ENCODE data around the gene TM4SF1. TPM values are rescaled to one million over a fixed set of nuclear protein-coding genes. Genes with fewer than 3 reads are reported as not detected.

TM4SF1 gene
- polyA plus RNA-seq, 1 donor (not counting 4 experiments of a cell fraction or from before 2014, with no cell fraction given) = 375 TPM

GRCh38 chr3:149417727-149418126, 40.3 kb upstream of the TM4SF1 start:
- Histone ChIP-seq H3K79me2 (ENCODE audit: control insufficient read depth, insufficient read depth, low read length) (no peaks in the 10 kb centered on the region), H3K27ac (ENCODE audit: control insufficient read depth, insufficient read depth, low read length) (no peak overlapping the region), H2AFZ (ENCODE audit: control insufficient read depth, low read length) (no peak overlapping the region), H3K4me1 (ENCODE audit: control insufficient read depth, extremely low read depth, insufficient read depth, low read length) (no peaks in the 10 kb centered on the region), H4K20me1 (ENCODE audit: control insufficient read depth, extremely low read depth, insufficient read depth, low read length) (no peaks in the 10 kb centered on the region), H3K4me3 (ENCODE audit: control insufficient read depth in 2 of 3, extremely low read depth in 1 of 3, insufficient read depth in 2 of 3, low read depth in 1 of 3, low read length in 3 of 3) (no peak overlapping the region), H3K27me3 (ENCODE audit: control insufficient read depth, extremely low read depth, insufficient read depth, low read length) (no peaks in the 10 kb centered on the region), H3K9ac (ENCODE audit: control insufficient read depth, extremely low read depth, insufficient read depth, low read length) (no peak overlapping the region), H3K9me3 (ENCODE audit: control insufficient read depth, low read depth, low read length) (no peaks in the 10 kb centered on the region), H3K36me3 (ENCODE audit: control insufficient read depth in 2 of 2, extremely low read depth in 1 of 2, insufficient read depth in 2 of 2, low read length in 2 of 2) (no peaks in the 10 kb centered on the region), H3K4me2 (ENCODE audit: control insufficient read depth, extremely low read depth, insufficient read depth, low read depth, low read length) (no peak overlapping the region), H3K9me1 (ENCODE audit: control insufficient read depth, extremely low read depth, insufficient read depth, low read length) (no peaks in the 10 kb centered on the region)
- TF ChIP-seq, protein P1, sequence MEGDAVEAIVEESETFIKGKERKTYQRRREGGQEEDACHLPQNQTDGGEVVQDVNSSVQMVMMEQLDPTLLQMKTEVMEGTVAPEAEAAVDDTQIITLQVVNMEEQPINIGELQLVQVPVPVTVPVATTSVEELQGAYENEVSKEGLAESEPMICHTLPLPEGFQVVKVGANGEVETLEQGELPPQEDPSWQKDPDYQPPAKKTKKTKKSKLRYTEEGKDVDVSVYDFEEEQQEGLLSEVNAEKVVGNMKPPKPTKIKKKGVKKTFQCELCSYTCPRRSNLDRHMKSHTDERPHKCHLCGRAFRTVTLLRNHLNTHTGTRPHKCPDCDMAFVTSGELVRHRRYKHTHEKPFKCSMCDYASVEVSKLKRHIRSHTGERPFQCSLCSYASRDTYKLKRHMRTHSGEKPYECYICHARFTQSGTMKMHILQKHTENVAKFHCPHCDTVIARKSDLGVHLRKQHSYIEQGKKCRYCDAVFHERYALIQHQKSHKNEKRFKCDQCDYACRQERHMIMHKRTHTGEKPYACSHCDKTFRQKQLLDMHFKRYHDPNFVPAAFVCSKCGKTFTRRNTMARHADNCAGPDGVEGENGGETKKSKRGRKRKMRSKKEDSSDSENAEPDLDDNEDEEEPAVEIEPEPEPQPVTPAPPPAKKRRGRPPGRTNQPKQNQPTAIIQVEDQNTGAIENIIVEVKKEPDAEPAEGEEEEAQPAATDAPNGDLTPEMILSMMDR (optimal IDR thresholded peaks at IDR 0.05 in 1 of 3, IDR thresholded peaks at IDR 0.05 in 1 of 3, conservative IDR thresholded peaks at IDR 0.05 in 1 of 3; ENCODE audit: extremely low read depth in 1 of 3, insufficient read depth in 2 of 3, low read length in 3 of 3) = no peak
- TF ChIP-seq EZH2 (IDR thresholded peaks at IDR 0.05; ENCODE audit: low read length) = no peak
- no peak for DNase-seq (ENCODE audit: low read depth, low spot score)
- dilution Hi-C loops (cut with MboI; ENCODE audit: extremely low pct_ligation_motif_present, low sequenced_read_pairs) = no loop called here
- no peak for FAIRE-seq

GRCh38 chr3:149417174-149417573, 39.7 kb upstream of the TM4SF1 start:
- H3K27ac ChIP-seq (ENCODE audit: control insufficient read depth, insufficient read depth, low read length) = no peak overlapping the region
- H3K36me3 ChIP-seq (ENCODE audit: control insufficient read depth in 2 of 2, extremely low read depth in 1 of 2, insufficient read depth in 2 of 2, low read length in 2 of 2) = no peaks in the 10 kb centered on the region
- TF ChIP-seq, protein P1 (optimal IDR thresholded peaks at IDR 0.05 in 1 of 3, IDR thresholded peaks at IDR 0.05 in 1 of 3, conservative IDR thresholded peaks at IDR 0.05 in 1 of 3; ENCODE audit: extremely low read depth in 1 of 3, insufficient read depth in 2 of 3, low read length in 3 of 3) = no peak
- TF ChIP-seq EZH2 (IDR thresholded peaks at IDR 0.05; ENCODE audit: low read length) = no peak
- no peak for DNase-seq (ENCODE audit: low read depth, low spot score)
- no peak overlapping the region for H2AFZ ChIP-seq (ENCODE audit: control insufficient read depth, low read length)
- no peak for FAIRE-seq
- H3K9me3 ChIP-seq (ENCODE audit: control insufficient read depth, low read depth, low read length) = no peaks in the 10 kb centered on the region
- no peaks in the 10 kb centered on the region for H3K27me3 ChIP-seq (ENCODE audit: control insufficient read depth, extremely low read depth, insufficient read depth, low read length)
- H3K9me1 ChIP-seq (ENCODE audit: control insufficient read depth, extremely low read depth, insufficient read depth, low read length) = no peaks in the 10 kb centered on the region
- no peaks in the 10 kb centered on the region for H4K20me1 ChIP-seq (ENCODE audit: control insufficient read depth, extremely low read depth, insufficient read depth, low read length)
- no peak overlapping the region for H3K9ac ChIP-seq (ENCODE audit: control insufficient read depth, extremely low read depth, insufficient read depth, low read length)
- H3K4me1 ChIP-seq (ENCODE audit: control insufficient read depth, extremely low read depth, insufficient read depth, low read length) = no peaks in the 10 kb centered on the region
- no peaks in the 10 kb centered on the region for H3K79me2 ChIP-seq (ENCODE audit: control insufficient read depth, insufficient read depth, low read length)
- H3K4me2 ChIP-seq (ENCODE audit: control insufficient read depth, extremely low read depth, insufficient read depth, low read depth, low read length) = no peak overlapping the region
- H3K4me3 ChIP-seq (ENCODE audit: control insufficient read depth in 2 of 3, extremely low read depth in 1 of 3, insufficient read depth in 2 of 3, low read depth in 1 of 3, low read length in 3 of 3) = no peak overlapping the region
- dilution Hi-C loops (cut with MboI; ENCODE audit: extremely low pct_ligation_motif_present, low sequenced_read_pairs) = no loop called here

Measured in keratinocyte (primary cell).